HG02610 (cell line): ENCODE results near the gene AGO1.
"Not testable (repeated sequence)": the region's sequence is repeated elsewhere in the genome, so short reads cannot be mapped to it uniquely, and the experiment has no call there.

ENCODE experiments used
- ATAC-seq: cut with Tn5 transposase; IDR thresholded peaks from one replicate; pipeline ENCODE4 v1.9.1; 2021; ENCODE audit warnings: mild to moderate bottlenecking, moderate library complexity; ENCODE audit not compliant: unreplicated experiment

AGO1 gene

DNA sequence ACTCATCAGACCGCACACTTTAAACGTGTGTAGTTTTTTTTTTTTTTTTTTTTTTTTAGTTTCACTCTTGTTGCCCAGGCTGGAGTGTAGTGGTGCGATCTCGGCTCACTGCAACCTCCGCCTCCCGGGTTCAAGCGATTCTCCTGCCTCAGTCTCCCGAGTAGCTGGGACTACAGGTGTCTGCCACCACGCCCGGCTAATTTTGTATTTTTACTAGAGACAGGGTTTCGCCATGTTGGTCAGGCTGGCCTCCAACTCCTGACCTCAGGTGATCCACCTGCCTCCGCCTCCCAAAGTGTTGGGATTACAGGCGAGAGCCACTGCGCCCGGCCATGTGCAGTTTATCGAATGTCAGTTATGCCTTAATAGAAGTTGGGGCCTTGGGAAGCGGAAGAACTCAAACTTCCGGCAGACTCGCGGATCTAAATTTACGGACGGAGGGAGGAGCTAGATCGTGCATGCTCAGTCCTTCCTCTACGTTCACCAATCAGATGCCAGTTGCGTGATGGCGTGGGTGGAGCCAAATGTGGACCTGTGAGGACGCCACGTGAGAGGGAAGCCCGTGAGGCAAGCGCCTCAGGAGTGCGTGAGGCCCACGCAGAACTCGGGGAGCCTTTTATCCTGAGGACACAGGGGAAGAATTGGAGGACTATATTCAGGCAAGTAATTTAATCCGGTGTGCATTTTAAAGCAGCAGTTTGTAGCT, 13.6 kb upstream of the AGO1 start:
- not testable (repeated sequence) for ATAC-seq

DNA sequence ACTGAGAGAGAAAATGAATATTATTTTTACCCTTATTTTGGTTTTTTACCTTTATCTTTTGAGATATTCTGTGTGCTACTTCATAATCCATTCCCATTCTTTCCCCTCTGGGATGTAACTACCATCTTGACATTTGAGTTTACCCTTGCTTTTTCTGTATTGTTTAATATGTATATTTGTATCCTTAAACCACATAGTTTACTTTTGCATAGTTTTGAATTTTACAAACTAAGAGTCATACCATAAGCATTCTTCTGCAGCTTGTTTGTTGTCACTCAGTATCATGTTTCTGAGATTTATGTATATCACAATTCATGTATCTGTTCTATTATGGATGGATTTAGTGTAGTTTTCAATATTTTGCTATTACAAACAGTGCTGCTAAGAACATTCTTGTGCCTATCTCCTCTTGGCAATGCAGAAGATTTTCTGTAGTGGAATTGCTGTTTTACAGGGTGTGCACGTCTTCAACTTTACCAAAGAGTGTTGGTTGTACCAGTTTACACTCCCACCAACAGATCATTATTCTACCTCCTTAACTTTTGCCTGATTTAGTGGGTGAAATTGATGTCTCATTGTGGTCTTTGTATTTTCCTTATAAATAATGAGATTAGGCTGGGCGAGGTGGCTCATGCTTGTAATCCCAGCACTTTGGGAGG, 12.2 kb upstream of the AGO1 start:
- no peak for ATAC-seq

DNA sequence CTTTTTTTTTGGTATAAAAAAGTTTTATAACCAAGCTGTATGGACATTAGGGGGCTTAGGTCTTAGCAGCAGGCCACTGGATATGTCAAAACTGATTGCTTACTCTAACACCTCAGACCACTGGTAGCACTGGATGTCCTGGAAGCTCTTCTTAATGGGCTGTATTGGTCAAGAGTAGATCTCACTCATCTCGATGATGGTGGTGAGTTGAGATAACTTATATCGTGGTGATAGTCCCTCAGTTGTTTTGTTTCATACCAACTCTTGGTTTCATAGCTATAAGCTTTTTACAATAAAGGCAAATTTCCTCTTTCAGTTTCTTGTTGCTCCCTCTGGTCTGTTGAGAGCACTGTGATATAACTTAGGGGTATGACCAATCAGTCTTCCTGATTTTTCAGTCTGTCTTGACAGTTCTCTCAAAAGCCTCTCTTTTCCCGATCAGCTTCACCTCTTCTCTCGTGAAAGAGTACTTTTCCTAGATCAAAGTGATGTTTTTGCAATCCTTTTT, 9.7 kb upstream of the AGO1 start:
- no peak for ATAC-seq

DNA sequence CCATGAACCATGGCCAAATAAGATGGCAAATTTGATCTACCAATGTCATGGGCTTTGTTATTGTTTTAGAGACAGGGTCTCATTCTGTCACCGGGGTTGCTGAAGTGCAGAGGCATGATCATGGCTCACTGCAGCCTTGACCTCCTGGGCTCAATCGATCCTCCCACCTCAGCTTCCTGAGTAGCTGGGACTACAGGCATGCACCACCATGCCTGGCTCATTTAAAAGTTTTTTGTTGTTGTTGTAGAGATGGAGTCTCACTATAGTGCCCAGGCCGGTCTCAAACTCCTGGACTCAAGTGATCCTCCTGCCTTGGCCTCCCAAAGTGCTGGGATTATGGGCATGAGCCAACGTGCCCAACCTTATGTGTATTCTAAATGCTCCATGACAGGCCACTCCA, 8.9 kb upstream of the AGO1 start:
- ATAC-seq, result not testable (repeated sequence)

DNA sequence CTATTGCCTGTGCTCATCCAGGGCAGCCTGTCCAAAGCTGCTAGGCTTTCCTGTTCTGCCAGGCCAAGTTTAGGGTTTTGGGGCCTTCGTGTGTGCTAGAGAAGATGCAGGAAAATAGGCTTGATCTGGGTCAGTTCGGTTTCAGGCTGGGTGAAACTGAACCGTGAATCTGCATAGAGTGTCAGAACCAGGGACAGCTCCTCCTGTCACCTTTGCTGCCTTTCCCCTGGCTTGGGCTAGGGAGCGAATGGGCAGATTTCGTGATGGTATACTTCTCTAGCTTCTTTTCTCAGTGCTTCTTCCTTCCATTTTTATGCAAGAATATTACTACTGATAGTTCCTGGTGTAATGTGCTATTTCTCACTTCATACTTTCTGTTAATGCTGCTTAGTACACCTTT, 6.0 kb upstream of the AGO1 start:
- ATAC-seq, result no peak

DNA sequence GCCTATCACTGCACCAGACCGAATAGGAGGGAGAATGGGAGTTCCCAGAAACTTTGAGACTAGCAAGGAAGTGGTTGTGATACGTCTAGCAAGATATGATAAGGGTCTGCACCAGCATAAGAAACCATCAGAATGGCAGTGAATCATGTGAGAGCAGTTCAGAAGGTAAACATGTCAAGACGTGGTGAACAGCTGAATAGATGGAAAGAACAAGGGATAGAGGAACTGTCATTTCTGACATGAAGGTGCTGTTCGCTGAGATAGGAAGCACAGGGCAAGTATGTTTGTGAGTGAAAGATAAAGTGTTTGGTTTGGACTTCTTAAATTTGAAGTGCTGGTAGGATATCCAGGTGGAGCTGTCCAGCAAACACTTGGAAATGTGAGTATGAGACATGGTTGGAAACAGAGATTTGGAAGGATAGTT, 1.1 kb upstream of the AGO1 start:
- ATAC-seq, result no peak

DNA sequence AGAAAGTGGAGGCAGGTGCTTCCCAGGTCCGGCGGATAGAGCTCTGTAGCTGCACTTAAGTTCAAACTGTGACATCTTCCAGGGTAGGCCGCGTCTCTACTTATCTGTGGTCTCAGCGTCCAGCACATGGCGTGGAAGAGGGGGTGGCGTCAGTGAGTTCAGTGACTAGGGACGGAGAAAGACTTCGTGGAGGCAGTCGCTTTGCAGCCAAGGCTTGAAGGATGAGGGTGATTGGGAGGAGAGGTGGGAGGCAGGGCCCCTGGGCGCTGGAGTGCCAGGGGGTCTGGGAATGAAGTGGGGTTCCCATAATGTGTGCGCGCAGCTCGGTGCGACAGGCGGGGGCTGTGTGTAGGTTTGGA, 444 bp upstream of the AGO1 start:
- no peak for ATAC-seq

DNA sequence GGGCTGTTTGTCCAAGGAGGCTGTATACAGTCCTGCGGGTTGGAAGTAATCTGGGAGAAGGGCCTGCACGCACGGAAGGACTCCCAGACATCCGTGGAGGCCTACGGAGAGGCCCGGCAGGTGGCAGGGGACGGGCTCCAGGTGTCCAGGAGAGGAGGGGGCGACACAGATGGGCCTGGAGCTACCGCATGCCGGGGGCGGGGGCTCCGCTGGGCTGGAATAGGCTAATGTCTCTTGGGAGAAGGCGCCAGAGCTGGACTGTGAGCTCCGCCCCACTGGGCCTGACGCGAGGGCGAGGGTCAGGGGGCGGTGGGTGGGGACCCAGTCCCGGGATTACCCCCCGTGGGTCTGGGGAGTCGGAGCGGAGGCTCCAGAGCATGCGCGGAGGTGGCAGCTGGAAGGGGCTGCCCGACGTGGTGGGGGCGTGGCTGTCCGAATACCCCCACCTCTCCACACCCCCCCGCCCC, 659 bp downstream of the AGO1 start:
- ATAC-seq, result no peak

DNA sequence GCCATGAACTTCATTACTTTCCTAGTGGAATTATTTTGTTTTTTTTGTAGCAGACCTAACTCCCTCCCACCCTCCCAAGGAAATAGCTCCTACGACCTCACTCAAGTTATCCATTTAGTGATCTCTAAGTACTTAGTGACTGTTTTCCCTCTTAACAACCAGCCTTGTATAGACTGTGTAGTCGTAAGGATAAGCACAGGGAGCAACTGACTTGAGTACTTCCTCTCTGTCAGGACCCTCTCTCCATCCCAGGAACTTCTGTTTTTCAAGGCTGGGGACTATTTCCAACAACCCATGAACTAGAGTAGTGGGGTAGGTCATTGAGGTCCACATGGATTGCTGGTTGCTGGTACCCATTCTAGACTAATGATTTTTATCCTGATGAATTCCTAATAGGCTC, 1.9 kb downstream of the AGO1 start:
- ATAC-seq, result no peak

DNA sequence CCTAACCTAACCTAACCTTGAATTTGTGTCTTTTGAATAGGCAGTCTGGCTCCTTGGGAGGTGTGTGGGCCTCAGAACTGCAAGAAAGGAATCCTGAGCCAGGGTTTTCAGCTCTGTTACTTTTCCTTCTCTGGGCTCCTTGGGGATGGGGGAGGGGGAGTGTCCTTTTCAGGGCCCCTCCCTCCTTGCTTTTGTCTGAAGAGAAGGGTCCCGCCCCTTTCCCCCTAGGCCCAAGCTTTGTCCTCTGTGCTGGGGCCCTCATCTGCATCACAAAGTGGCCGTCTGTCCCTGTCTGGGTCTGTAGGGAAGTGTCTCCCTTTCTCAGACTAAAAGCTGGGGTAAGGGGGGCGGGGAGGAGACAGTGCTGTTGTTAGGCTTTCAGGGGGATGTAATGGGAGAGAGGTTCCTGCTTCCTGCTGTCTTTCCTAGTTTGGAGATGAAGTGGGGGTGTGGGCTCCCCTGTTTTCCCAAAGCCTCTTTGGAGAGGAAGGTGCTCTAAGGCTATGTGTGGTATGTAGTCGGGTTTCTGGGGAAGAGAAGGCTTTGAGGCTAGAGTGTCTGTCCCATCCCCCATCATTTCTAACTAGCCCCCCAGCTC, 3.1 kb downstream of the AGO1 start:
- no peak for ATAC-seq

DNA sequence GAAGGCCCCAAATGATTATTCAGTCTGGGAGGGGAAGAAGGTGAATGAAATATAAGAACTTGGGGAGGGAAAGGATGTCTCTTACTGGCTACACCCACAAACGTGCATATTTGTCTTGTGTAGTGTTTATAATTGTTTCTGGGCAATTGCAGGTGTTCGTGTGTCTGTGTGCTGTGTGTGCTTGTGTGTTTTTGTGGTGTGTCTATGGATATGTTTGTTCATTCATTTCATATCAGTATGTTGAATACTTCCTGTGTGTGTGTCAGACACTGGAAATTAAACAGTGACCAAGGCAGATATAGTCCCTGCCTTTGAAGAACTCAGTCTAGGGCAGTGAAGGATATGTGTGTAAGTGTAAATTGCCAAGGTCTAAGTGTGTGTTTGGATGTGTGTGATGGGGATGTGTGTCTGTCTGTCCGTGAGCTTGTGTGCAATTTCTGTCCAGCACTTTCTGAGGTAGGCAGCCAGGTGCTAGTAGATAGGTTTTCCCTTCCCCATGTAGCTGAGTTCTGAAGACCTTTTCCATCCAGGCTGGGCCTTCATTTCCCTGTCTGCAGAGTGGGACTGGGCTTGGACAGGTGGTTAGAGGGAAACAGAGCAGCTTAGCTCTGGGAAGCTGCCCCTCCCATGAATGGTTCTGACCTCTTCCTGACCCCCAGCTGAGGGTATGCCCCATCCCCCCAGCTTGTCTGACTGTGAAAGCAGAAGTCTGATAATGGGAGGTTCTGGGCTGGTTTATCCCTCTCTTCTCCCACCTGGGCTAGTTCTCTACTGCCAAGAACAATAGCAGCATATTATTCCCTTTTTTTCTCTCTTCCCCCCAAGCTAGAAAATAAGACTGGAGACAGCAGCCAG, 3.8 kb downstream of the AGO1 start:
- no peak for ATAC-seq

DNA sequence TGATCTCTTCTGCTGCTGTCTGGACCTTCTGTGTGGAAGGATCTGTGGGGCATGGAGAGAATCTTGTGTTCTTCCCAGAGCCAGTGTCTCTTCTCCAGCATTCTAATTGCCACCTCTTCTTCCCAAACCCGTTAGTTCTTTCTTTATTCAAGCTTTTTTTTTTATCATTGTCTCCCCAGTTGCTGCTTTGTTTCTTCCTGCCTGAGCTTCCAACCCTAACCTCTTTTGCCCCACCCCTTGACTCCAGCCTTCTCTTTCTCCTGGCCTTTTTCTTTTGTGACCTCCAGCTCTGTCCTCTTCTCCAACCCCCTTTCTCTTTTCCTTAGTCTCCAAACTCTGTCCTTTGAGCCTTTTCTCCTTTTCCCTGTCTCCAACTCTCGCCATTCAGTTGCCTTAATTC, 4.5 kb downstream of the AGO1 start:
- no peak for ATAC-seq

DNA sequence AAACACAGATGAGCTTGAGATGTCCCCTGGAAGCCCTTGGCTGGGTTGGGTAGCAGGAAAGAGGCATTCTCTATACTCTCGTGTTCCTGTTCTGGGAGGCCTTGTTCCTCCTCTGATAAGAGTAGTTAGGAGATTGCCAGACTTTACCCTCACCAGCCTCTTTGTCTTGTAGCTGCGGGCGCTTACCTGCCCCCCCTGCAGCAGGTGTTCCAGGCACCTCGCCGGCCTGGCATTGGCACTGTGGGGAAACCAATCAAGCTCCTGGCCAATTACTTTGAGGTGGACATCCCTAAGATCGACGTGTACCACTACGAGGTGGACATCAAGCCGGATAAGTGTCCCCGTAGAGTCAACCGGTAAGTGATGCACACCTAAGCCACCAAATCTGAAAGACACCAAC, 5.2 kb downstream of the AGO1 start:
- no peak for ATAC-seq

DNA sequence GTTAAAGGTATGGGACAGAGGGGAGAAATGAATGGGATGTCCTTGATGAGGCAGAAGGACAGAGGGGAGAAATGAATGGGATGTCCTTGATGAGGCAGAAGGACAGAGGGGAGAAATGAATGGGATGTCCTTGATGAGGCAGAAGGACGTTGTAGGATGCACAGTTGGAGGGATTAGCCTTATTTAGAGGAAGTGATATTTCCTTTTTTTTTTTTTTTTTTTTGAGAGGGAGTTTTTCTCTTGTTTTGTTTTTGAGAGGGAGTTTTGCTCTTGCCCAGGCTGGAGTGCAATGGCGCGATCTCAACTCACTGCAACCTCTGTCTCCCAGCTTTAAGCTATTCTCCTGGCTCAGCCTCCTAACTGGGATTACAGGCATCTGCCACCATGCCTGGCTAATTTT, 6.0 kb downstream of the AGO1 start:
- not testable (repeated sequence) for ATAC-seq

DNA sequence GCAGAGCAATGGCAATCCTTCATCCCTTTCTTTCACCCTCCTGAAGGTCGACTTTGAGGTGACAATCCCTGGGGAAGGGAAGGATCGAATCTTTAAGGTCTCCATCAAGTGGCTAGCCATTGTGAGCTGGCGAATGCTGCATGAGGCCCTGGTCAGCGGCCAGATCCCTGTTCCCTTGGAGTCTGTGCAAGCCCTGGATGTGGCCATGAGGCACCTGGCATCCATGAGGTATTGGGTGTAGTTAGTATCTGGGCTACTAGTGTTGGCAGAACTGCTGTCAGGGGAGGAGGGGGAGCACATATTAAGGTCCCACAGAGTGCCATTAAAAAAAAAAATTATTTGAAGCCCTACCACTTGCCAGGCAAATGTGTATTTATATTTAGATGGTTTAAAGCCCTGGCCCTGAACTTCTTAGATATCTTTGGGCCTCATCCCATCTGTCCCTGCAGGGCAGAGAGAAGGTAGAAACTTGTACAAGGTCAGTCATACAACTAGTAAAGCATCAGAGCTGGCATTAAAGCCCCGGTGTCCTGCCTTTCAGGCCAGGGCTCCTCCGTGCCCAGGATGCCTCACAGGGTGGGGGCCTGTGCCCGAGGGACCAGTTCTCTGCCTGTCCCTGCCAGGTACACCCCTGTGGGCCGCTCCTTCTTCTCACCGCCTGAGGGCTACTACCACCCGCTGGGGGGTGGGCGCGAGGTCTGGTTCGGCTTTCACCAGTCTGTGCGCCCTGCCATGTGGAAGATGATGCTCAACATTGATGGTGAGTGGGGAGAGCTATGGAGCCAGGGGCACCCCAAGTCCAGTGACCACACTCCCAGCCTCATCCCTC, 10.3 kb downstream of the AGO1 start:
- ATAC-seq, result no peak

DNA sequence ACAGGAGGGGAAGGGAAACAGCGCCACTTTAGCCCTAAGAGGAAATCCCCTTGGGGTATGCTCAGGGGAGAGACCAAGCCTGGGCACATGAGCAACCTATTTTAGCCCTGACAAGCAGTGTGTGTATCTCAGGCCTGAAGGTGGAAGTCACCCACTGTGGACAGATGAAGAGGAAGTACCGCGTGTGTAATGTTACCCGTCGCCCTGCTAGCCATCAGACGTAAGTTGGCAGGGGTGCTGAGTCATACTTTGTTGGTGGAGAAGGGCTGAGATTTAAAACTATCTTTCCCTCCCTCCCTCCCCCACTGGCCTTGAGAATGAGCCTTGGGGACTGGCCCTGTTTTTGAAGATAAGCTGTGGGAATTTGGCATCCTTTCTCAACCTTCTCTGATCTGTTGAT, 11.2 kb downstream of the AGO1 start:
- ATAC-seq, result peak; percentile 82

DNA sequence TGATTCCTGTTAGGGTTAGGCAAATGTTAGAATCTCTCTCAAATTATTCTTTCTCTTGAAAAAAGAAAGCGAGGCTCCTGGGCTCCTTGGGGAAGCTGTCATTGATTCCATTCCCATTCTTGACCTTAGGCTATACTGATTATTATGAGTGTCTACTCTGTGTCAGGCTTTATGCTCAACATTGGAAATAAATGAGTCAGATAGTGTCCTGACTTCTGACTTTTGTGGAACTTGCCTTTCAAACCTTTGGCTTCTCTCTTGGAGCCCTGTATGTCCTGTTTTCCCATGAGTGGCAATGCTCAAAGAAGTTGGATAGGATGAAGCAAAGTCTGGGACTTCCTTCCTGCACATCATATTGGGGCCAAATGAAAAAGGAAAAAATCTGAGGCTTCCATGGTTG, 11.6 kb downstream of the AGO1 start:
- ATAC-seq, result no peak

DNA sequence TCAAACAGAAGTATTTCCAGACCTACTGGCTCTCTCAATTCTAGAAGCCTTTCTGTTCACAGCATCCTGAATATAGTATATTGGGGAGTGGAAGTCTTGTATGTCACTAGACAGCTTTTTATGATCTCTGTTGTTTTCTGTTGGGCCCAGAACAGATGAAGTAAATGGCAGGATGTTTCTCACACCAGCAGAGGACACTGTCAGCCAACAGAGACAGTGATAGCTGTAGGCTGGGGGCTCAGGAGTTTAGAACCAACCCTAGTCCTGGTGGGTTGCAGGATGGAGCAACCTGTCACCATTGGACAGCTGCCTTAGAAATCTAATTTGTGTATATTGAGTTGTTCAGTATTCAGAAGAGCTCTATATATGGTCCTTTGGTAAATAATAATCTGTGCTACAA, 16.9 kb downstream of the AGO1 start:
- no peak for ATAC-seq

DNA sequence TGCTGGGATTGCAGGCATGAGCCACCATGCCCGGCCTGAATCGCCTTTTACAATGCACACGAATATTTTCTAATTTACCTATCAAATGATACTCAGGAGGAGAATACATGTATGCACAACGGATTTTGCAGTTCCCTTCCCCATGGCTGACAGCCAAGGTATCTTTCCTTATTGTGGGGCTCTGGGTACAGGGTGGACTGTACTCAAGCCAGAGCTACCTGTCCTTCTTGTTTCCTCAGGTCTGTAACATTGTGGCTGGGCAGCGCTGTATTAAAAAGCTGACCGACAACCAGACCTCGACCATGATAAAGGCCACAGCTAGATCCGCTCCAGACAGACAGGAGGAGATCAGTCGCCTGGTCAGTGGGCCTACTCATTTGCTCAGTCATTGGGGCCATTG, 18.2 kb downstream of the AGO1 start:
- no peak for ATAC-seq

DNA sequence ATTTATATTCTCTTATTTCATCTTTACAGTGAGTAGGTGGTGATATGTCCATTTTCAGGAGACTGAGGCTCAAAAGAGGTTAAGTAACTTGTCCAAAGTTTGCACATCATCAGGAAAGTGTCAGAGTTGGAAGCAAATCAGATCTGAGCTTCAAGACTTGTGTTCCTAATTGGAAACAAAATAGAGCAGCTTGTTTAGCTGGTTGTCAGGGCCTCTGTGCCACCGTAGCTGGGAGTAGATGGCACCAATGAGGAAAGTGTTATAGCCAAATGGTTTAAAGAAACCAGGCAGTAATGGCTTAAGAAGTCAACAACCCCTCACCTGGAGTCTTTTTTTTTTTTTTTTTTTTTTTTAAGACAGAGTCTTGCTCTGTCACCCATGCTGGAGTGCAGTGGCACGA, 19.7 kb downstream of the AGO1 start:
- ATAC-seq, result no peak
